HG02852 (cell line): Measurements from ENCODE around the gene CIAO2A.
A peak's percentile ranks its signal among the peaks of the same experiment; 100 is the strongest.

Experiments used
- ATAC-seq: cut with Tn5 transposase; IDR thresholded peaks from one replicate; pipeline ENCODE4 v1.9.1; 2021; ENCODE audit warnings: mild to moderate bottlenecking, moderate library complexity; ENCODE audit not compliant: unreplicated experiment

CIAO2A gene

DNA sequence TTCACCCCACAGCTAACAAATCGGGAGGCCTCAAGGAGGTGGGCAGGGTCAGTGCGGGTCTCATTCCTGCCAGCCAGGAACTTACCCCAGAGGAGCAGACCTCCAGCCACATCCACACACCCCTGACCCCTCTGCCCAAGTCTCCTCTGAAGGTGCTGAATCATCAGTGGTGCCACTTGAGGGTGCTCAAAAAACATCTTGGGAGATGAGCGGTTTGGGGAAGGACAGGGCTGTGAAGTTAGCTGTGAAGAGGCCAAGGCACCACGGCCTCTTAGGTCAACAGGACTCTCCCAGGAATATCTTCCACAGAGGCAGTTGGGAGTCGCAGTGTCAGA is 48.6 kb downstream of the CIAO2A start:
- ATAC-seq, result no peak

DNA sequence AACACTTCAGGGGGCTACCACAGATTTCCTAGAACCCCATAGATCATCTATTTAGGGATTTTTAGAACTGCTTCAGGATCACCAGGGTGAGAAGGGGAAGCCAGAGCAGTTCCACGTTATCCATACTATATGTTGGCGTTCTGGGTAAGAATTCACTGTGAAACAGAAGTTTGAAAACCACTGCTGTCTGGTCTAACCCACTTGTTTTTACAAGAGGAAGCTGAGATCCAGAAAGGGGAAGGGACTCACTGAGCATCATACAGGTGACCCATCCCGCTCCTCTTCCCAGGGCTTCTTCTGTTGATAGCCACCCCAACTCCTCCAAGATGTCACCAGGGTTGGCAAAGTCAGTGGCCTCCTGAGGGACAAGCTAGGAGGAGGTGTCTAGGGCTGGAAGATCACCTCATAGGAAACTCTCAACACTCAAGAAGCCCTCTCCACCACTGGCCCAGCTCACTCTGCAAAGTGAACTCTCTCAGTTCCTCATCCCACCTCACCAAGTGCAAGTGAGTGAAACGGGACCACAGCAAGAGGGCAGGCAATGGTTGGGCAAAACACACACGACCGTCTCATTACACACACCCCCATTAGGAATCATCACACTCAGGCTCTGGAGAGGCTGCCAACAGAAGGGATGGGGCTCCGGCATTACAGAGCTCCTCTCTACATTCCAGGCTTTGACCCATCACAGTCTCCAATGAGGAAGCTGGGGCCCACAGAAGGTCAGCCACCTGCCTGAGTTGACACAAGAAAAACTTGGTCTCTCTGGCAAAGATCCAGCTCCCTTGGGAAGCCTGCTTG is 49.1 kb downstream of the CIAO2A start:
- peak; percentile 59 for ATAC-seq

DNA sequence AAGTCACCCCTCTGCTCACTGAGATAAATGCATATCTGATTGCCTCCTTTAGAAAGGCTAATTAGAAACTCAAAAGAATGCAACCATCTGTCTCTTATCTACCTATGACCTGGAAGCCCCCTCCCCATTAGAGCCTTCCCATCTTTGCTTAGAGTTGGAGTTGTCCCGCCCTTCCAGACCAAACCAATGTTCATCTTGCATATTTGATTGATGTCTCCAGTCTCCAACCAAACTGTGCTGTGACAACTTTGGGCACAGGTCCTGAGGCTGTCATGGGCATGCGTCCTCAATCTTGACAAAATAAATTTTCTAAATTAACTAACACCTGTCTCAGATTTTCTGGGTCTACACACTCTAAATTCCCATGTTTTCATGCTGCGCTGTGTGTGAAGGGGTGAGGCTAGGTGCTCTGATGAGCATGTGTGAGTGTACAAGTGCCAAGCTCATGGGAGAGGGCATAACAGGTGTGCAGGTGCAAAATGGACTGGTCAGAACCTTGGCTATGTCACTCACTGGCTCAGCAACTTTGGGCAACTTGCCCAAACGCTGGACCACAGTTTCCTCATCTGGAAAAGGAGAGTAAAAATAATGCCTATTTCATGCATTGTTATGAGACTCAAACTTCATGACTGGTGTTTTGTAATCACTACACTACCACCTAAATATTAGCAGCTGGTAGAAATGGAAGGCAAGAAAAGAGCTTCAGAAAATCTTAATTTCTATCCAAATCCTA is 54.6 kb downstream of the CIAO2A start:
- no peak for ATAC-seq

DNA sequence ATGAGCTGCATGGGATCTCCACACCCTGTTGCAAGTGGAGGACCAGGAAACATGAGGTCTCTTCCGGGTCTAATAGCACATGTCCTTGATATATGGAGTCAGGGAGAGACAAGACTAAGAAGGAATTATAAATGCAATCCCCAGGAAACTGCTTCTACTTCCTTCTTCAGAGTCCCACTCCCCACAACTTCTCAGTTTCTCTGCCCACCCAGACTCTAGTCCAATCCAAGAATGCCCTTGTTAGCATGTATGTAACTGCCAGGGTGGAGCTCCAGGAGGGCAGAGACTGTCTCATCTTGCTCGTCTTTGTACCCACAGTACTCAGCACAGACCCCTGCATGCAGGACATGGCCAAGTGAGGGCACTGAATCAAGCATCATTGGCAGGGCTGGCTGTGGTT is 55.7 kb downstream of the CIAO2A start:
- no peak for ATAC-seq

DNA sequence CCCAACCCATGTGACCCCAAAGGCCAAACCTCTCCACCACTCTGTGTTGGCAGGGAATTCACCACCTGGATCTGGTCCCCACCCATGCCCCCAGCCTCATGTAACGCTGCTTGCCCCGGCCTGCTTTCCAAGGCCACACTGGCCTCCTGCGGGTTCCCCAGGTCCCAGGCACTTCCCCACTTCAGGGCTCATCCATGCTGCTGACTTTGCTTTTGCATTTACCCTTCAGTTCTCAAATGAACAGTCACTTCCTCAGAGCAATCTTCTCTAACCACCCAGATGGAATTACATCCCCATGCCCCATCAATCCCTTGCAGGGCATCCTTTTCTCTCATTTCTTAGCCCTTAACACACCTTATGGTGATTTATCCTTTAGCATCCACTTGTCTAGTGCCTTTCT is 56.5 kb downstream of the CIAO2A start:
- no peak for ATAC-seq

DNA sequence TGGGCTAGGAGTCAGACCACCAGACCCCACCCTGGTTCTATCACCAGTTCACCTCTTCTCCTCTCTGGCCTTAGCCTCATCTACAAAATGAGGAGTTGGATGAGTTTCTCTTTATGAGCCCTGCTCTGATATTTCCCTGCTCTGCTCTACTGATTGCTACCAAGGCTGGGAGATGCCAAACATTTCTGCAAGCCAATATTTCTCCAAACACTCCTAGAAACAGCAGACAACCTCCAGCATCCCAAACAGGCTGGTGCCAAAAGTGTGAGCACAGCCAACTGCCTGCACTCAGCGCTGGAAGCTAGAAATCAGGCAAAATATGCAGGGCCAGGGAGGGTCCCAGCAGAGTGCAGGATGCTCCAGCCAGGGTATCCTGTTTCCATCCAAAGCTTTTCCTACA is 58.1 kb downstream of the CIAO2A start:
- no peak for ATAC-seq

DNA sequence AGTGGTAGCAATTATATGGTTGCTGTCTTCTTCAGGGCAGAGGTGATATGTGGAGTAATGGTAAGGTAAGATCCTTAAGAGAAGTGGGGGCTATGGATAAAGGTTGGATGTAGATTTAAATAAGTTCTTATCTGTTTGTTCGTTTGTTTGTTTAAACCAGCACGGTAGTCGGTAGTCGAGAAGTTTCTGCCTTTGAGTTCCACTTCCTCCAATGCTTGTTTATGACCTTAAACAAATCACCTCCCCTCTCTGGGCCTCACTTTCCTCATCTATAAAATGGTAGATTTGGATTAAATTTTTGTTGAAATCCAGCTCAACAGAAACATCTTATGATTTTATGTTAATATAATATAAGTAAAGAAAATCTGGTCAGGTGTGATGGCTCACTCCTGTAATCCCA is 59.1 kb downstream of the CIAO2A start:
- no peak for ATAC-seq

DNA sequence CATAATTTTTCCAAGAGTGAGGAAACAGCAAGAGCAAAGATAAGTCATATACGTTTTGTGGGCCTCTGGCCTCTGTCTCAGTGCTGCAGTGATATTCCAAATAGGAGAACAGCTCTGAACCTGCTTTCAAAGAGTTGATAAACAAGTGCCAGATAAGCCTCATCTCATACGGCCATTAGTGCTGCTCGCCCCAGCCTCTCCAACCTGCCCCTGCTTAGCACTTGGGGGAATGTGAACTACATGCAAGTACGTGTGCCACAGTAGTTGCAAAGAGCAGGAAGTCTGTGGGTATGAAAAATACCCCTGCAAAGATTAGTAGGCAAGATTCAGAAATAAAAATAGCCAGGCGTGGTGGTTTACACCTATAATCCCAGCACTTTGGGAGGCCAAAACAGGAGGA is 61.3 kb downstream of the CIAO2A start:
- ATAC-seq, result no peak

DNA sequence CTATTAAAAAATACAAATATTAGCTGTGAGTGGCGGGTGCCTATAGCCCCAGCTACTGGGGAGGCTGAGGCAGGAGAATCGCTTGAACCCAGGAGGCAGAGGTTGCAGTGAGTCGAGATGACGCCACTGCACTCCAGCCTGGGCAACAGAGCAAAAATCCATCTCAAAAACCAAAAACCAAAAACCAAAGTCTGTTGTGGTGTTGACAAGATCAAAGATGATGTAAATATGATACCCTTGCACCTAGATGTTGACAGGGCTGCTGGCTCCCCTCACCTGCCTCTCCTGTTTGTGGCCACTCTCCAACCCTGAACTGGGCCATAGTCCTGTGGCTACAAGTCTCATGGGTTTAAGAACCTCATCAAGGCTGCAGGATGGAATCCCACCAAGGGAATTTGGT is 63.5 kb downstream of the CIAO2A start:
- no peak for ATAC-seq

DNA sequence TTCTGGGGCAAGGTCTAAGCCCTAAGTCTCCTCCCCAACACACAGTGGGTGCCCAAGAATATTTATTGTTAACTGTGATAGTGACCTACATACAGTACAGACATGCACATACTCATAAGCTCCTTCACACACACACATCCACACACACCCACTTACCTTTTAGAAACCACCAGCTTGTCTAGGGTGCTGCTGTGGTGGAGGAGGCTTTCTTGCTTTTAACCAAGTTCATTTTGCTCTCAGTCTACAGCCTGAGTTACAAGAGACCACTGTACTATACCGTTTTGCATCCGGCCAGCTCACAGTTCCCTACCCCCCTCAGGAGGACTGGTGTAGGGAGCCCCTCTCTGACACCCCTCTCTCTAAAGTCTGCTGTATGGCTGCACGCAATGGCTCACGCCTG is 64.0 kb downstream of the CIAO2A start:
- no peak for ATAC-seq

DNA sequence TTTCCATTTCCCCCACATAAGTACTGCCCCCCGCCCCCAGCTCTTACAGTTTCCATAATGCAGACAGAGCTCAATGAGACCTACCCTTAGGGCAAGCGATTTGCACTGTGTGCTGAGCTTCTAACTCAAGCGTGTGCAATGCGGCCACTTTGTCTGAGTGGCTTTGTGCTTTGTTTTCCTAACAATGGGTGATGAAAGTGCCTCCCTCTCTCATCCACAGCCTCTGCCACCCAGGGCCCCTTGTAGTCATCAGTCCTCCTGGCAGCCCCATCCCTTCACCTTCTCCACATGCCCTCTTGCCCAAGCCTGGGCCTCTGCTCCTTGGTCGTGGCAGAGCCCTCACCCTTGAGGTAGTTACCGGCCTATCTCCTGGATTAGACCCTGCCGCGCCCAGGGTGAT is 64.5 kb downstream of the CIAO2A start:
- no peak for ATAC-seq

DNA sequence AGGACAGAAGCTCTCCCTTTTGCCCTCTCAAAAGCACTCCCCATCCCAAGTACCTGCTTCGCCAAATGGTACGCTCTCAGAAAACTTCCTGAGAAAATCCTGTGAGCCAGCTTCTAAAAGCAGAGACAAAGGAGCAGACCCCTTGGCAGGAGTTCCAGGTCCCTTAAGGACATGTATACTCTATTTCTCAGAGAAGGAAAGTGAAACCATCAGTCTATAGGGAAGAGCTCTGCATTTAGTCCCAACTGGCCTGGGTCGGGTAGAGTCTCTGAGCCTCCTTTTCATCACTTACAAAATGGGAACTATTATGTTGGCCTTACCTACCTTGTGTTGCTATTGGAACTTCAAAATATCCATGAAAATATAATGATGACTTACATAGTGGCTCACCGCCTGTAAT is 67.0 kb downstream of the CIAO2A start:
- no peak for ATAC-seq

DNA sequence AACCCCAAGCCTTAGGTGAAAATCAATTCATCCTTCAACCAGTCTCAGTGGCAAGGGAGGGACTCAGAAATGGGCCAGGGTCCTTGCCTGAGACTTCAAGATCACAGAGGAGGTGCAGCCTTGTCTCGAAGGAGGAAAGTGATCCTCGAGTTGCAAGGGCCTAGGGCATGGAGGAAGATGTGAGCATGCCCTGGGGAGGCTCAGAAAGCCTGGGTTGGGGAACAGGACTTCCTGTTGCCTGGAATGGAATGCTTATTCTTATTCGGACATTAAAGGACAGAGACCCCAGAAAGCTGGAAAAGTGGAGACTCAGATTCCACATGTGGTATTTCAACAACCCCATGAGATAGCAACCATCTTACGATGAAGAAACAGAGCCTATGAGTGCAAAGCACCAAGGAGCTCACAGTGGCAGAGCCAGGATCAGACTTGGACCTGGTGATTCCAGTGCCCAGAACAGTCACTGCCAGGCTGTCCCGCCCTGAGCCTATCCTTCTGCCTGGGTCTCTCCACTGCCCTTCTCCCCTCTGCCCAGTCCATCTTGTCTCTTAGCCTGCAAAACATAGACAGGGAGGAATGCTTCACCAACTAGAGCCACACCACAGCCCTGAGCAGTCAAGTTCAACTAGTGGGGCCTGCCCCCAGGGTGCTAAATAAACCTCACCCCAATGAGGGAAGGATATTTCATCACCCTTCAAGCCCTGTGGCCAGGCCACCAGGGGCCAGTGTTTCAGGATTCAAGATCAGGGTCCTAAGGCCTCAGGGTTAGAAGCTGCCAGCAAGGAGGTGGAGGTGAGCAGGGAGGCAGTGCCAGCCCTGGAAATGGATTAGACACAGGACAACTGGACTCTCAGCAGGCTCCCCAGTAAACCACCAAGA is 69.2 kb downstream of the CIAO2A start:
- ATAC-seq, result no peak

DNA sequence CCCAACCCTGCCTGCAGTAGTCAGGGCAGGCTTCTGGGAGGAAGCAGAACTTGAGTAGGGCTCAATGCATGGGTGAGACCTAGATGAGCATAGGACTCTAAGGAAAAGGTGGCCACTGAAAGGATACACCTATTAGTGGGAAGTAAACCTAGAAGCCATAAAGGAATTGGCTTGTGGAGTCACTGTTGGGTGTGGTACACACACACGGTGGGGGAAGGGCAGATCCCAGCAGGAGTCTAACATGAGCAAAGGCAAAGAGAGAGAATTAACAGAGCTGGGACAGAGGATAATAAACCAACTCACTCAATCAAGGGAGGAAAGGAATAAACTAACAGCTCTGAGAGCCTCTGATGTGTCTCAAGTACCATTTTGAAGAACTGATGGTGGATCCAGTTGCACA is 70.4 kb downstream of the CIAO2A start:
- no peak for ATAC-seq

DNA sequence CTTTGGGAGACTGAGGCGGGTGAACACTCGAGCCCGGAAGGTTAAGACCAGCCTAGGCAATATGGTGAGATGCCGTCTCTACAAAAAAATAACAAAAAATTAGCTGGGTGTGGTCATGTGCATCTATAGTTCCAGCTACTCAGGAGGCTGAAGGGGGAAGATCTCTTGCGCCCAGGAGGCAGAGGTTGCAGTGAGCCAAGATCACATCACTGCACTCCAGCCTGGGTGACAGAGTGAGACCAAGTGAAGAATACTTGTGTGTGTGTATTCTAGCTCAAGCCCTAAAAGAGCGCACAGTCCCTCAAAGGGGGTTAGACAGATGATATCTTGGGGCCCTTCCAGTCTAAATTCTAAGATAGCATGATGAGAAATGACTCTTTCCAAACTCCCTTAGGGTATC is 71.1 kb downstream of the CIAO2A start:
- ATAC-seq, result no peak
